ENCODE results near the gene MPO. TPM values are rescaled to one million over a fixed set of nuclear protein-coding genes. Genes with fewer than 3 reads are reported as not detected.

Gene MPO
- total and polyA plus RNA-seq, 5 experiments from 2014 or later: not detected

- Mint-ChIP-seq H3K36me3 (no peaks in the 10 kb centered on the region), H3K27me3 (peaks cover 10 to 29% (median 20%) of the 10 kb centered on the region in 5 donors), H3K27ac (no peak overlapping the region), H3K9me3 (no peaks in the 10 kb centered on the region), H3K4me3 (no peak overlapping the region), H3K4me1 (peaks cover 0 to 6% (median 0%) of the 10 kb centered on the region in 4 donors)
- ATAC-seq: no peak
- POLR2A ChIA-PET: no interaction called here
- DNase-seq: no peak
Observed at GRCh38 chr17:58227733-58228132, 53.0 kb downstream of the MPO start.

GRCh38 chr17:58224315-58224714, 56.4 kb downstream of the MPO start:
- Mint-ChIP-seq H3K27ac (no peak overlapping the region), H3K36me3 (no peaks in the 10 kb centered on the region), H3K27me3 (peaks cover 9 to 29% (median 19%) of the 10 kb centered on the region in 5 donors), H3K4me1 (peaks cover 4 to 16% (median 12%) of the 10 kb centered on the region in 4 donors), H3K9me3 (no peaks in the 10 kb centered on the region), H3K4me3 (no peak overlapping the region)
- no peak for DNase-seq
- POLR2A ChIA-PET: no interaction called here
- no peak for ATAC-seq

Other genes starting within 250 kb of the MPO start
- gene DYNLL2, start 197.5 kb downstream of the MPO start, total RNA-seq: 10 to 100 TPM; 35.3 to 36.5 TPM
- gene DYNLL2, start 197.5 kb downstream of the MPO start, polyA plus RNA-seq: 1 to 10 TPM; 1.1 to 1.3 (median 1.2) TPM
- gene OR4D1, start 132.6 kb downstream of the MPO start, total RNA-seq: 1 to 10 TPM; 2.6 to 2.9 TPM
- gene OR4D1, start 132.6 kb downstream of the MPO start, polyA plus RNA-seq: 1 to 10 TPM; 1.6 to 3.0 (median 2.9) TPM
- gene OR4D2, start 114.0 kb downstream of the MPO start, total RNA-seq: not detected
- not detected for gene OR4D2, start 114.0 kb downstream of the MPO start, polyA plus RNA-seq
- gene EPX, start 88.2 kb downstream of the MPO start, total RNA-seq: not detected
- gene EPX, start 88.2 kb downstream of the MPO start, polyA plus RNA-seq: not detected
- 10 to 100 TPM; 23.0 to 28.5 TPM for gene MKS1, start 61.7 kb downstream of the MPO start, total RNA-seq
- gene MKS1, start 61.7 kb downstream of the MPO start, polyA plus RNA-seq: 10 to 100 TPM; 10.5 to 14.2 (median 13.0) TPM
- gene LPO, start 42.4 kb downstream of the MPO start, total RNA-seq: not detected
- gene LPO, start 42.4 kb downstream of the MPO start, polyA plus RNA-seq: not detected
- 10 to 100 TPM; 15.2 to 15.4 TPM for gene TSPOAP1, start 47.9 kb upstream of the MPO start, total RNA-seq
- gene TSPOAP1, start 47.9 kb upstream of the MPO start, polyA plus RNA-seq: 1 to 10 TPM in 2 of 3 donors, under 1 TPM in 1; 0.43 to 1.9 (median 1.5) TPM
- gene SUPT4H1, start 71.3 kb upstream of the MPO start, total RNA-seq: 10 to 100 TPM; 58.2 to 65.9 TPM
- gene SUPT4H1, start 71.3 kb upstream of the MPO start, polyA plus RNA-seq: 10 to 100 TPM; 63.7 to 97.4 (median 76.1) TPM
- 1 to 10 TPM; 1.2 to 1.7 TPM for gene RNF43, start 136.6 kb upstream of the MPO start, total RNA-seq
- under 1 TPM; 0.07 to 0.90 (median 0.75) TPM for gene RNF43, start 136.6 kb upstream of the MPO start, polyA plus RNA-seq
- 1 to 10 TPM; 2.9 to 3.0 TPM for gene HSF5, start 207.5 kb upstream of the MPO start, total RNA-seq
- 1 to 10 TPM in 1 of 3 donors, under 1 TPM in 2; 0.14 to 1.8 (median 0.73) TPM for gene HSF5, start 207.5 kb upstream of the MPO start, polyA plus RNA-seq
- gene MTMR4, start 233.7 kb upstream of the MPO start, total RNA-seq: 10 to 100 TPM; 50.6 to 54.6 TPM
- 10 to 100 TPM; 14.8 to 22.4 (median 16.6) TPM for gene MTMR4, start 233.7 kb upstream of the MPO start, polyA plus RNA-seq

All from naive thymus-derived CD8-positive, alpha-beta T cell (primary cell).